HG02759 (cell line): ENCODE data around the gene DLST.

Source experiments
- ATAC-seq: cut with Tn5 transposase; IDR thresholded peaks from one replicate; pipeline ENCODE4 v1.9.1; 2021; ENCODE audit warnings: mild to moderate bottlenecking, moderate library complexity; ENCODE audit not compliant: unreplicated experiment

DLST gene

GRCh38 chr14:74893614-74894091 lies 11.9 kb downstream of the DLST start:
- peak; percentile 70 for ATAC-seq

DNA sequence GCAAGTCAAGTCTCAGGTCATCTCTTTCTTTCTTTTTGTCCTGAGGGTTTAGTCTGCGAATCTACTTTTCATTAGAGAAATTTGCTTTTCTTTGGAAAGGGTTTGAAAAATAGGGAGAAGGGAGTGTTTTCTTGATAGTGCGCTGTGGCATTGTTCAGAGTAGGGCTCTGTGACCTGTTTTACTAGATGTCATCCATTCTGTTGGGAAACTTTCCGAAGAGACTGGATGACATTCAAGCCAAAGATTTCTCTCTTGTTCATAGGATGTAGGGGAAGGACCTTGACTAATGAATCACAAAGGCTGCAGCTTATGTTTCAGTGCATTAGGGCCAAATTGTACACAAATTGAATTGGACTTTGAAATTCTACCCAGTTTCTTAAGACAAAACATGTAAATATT lies 14.7 kb downstream of the DLST start:
- ATAC-seq = no peak

DNA sequence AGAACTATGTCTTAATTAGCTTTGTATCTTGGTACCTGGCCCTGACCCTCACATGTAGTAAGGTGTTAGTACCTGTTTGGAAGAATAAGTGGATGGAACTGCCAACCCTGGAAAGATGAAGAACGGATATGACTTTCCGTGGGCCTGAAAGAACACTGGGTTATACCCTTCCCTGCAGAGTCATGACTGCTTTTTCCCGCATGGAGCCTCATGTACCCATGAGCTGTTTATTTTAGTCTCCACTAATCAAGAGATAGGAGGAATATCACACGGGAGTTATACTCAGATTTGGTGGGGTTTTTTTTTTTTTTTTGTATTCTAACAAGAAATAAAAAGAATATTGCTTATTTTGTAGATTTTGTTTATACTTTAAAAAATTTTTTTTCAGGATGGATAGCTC lies 15.9 kb downstream of the DLST start:
- ATAC-seq = no peak

DNA sequence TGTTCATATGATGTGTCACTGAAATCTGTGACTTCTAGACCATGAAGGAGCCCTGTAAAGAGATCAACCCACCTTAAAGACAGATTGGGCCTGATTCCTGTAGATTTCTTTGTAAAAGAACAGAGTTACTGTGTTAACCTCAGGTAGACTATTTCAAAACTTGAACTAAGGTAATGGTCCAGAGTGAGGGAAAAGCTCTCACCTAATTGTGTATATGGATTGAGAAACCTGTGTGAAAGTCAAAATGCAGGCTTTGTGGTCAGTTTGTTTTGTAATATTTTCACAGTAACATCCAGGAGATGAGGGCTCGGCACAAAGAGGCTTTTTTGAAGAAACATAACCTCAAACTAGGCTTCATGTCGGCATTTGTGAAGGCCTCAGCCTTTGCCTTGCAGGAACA lies 16.4 kb downstream of the DLST start:
- ATAC-seq = no peak

DNA sequence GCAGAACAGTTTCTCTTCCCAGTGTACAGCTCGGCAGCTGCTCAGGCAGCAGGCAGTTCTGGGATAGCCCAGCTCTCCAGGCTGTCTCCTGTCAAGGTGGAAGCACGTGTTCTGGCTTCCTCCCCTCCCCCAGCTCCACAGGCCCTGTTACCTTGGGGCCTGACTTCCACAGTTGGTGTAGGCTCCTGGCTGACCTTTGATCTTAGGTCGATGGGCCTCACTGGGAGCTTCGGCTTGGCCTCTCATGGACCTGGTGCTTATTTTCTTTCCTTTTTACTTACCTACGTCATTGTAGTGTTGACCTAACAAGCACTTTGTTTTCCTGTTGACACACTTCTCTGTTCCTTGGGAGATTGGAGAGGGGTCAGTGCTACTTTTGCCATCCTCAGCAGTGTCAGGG lies 17.0 kb downstream of the DLST start:
- no peak for ATAC-seq

GRCh38 chr14:74902941-74903705 lies 21.4 kb downstream of the DLST start:
- no peak for ATAC-seq

DNA sequence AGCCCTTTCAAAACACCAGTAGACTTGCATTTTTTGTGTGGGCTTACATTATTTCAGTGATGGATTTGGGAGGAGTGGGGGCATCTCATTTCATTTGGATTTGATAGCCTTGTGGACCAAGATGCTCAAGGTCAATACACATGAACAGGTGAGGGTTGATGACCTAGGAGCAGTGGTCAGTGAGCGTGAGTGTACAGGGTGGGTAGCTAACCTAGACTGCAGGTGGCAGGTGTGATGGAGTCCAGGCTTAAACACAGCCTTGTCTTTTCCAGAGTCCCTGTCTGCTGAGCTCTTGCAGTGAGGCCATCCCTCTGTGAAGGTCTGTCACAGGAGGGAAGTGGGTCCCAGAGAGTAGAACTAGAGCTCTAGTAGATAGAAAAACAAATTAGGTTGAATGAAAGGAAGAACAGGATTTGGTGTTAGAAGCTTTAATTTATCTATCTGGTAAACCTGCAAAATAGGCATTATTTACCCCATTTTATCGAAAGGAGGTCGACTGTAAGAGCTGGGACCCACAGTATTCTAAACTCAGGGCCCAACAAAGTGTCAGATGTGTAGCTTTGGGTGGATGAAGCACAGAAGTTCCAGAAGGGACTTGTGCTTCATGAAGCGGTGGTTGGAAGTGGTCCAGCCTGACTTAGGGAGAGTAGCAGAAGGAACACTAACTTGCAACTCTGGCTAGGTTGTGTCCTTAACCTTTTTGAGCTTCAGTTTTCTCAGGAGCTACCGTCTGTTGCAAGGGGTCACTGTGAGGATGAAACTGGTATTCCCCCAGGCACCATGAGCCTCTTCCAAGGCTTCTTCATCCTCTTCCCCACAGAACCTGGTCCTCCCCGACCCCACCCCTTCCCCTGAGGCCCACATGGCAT lies 23.2 kb downstream of the DLST start:
- no peak for ATAC-seq

- ATAC-seq = no peak
Measured at GRCh38 chr14:74905595-74906142, 24.0 kb downstream of the DLST start.

- no peak for ATAC-seq
Measured at GRCh38 chr14:74906925-74907521, 25.3 kb downstream of the DLST start.

- no peak for ATAC-seq
Measured at GRCh38 chr14:74907744-74908143, 26.0 kb downstream of the DLST start.

DNA sequence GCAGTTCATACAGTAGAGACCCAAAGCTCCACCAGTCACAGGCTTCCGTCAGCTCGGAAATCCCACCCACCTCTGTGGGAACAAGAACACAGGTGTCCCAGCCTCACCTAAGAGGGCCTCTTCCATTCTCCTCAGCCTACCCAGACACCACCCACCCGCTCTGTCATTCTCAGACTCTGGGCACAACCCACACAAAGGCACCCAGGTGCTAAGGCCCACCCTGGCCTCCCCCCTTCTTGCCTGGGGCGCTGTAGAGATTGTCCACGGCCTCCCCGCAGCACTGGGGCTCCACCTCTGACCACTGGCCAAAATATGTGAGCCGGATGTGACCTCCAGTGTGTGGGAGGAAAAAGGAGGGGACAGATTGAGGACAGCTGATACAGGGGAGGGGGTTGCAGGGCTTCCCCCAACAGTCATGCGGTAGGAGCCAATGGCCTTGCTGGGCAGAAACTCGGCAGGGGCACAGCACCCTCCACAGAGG lies 27.2 kb downstream of the DLST start:
- ATAC-seq = no peak

- ATAC-seq = no peak
Measured at GRCh38 chr14:74909501-74909900, 27.8 kb downstream of the DLST start.

- no peak for ATAC-seq
Measured at GRCh38 chr14:74909911-74910310, 28.2 kb downstream of the DLST start.

- ATAC-seq = no peak
Measured at GRCh38 chr14:74910556-74910955, 28.8 kb downstream of the DLST start.

GRCh38 chr14:74911221-74911620 lies 29.5 kb downstream of the DLST start:
- ATAC-seq = no peak

DNA sequence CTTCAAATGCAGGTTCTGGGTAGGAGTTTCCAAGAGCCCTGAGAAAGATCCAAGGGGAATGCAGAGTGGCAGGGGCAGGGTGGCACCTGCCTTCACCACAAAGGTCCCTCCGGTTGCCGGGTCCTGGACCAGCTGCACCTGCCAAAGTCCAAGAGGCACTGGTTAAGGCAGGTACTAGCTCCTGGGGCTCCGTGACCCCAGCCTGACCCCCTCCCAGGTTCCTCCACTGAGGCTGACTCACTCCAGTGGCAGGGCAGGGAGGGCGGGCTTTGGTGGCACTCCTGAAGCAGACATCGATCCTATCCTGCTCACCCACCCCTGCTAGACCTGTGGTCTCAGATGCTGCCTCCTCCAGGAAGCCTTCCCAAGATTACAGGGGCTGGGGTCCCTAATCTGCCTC lies 30.0 kb downstream of the DLST start:
- ATAC-seq = no peak

DNA sequence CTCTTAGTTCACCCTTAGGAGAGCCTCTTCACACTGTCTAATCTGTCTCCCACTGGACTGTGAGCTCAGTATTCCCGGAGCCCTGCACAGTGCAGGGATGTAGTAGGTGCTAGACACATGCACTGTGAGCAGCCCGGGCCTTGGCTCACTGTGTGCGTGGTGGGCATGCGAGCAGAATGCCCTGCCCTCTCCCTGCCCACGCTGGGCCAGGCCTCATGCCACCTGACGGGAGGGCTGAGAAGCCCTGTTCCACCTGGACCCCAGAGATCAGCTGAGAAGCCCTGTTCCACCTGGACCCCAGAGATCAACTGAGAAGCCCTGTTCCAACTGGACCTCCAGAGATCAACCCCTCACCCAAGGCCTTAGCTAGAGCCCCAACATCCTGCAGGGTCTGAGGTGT lies 30.4 kb downstream of the DLST start:
- no peak for ATAC-seq

DNA sequence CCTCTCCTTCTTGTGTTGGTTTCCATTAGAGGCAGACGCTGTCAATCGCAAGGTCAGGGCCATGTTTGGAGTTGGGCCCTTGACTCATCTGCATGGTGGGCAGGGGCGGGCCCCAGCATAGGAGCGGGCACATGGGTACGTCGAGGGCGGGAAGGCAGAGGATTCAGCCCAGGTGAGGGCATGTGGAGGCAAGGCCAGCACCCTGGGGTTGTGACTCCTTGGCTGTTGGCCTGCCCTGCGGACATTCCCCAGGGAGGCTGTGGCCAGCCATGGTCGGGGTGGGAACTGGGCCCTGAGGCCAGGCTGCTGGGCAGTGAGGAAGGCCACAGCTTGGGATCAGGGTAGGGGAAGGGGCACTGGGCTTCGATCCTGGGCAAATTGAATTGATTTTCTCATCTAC lies 31.1 kb downstream of the DLST start:
- no peak for ATAC-seq

GRCh38 chr14:74913393-74913910 lies 31.7 kb downstream of the DLST start:
- ATAC-seq = no peak

- no peak for ATAC-seq
Measured at GRCh38 chr14:74913986-74914573, 32.4 kb downstream of the DLST start.

- ATAC-seq = no peak
Measured at GRCh38 chr14:74915426-74915825, 33.7 kb downstream of the DLST start.
